Activated CD4-positive, alpha-beta memory T cell treated with anti-CD3 and anti-CD28 coated beads for 36 hours (primary cell): ENCODE results near the gene GIPC1. TPM values are rescaled to one million over a fixed set of nuclear protein-coding genes. Genes with fewer than 3 reads are reported as not detected.
A peak's percentile ranks its signal among the peaks of the same experiment; 100 is the strongest.

ENCODE experiments used
- CTCF ChIA-PET: fragments of 350-600 bp; sonication (Branson Sonifier 250); formaldehyde crosslinking; loops from one replicate; lab custom pipeline; 2021; ENCODE audit warnings: antibody characterized with exemption, inconsistent platforms; lab: Charles Lee
- POLR2A ChIA-PET: fragments of 350-600 bp; sonication (Branson Sonifier 250); formaldehyde crosslinking; loops from one replicate; lab custom pipeline; 2021; ENCODE audit warnings: antibody characterized with exemption; lab: Charles Lee
- DNase-seq: peaks from one replicate; pipeline ENCODE4 v3.0.0-alpha.2; 2020
- H3K27ac Mint-ChIP-seq: one replicate; pipeline ENCODE4 v1.8.0; 2021; ENCODE audit warnings: mixed read lengths
- H3K27me3 Mint-ChIP-seq: one replicate; pipeline ENCODE4 v1.8.0; 2021; ENCODE audit warnings: mixed read lengths
- H3K36me3 Mint-ChIP-seq: one replicate; pipeline ENCODE4 v1.8.0; 2021; ENCODE audit warnings: mixed read lengths
- H3K4me1 Mint-ChIP-seq: one replicate; pipeline ENCODE4 v1.8.0; 2021; ENCODE audit warnings: low read depth, mixed read lengths
- H3K4me3 Mint-ChIP-seq: one replicate; pipeline ENCODE4 v1.8.0; 2021; ENCODE audit warnings: mild to moderate bottlenecking, mixed read lengths
- H3K9me3 Mint-ChIP-seq: one replicate; pipeline ENCODE4 v1.8.0; 2021; ENCODE audit warnings: mixed read lengths
- intact Hi-C: fragments of 100-400 bp; cut with micrococcal nuclease; formaldehyde crosslinking; loops from one replicate; pipeline ENCODE4 v1.15.1; 2023
- total RNA-seq, 2 experiments: library from RNA; stranded (reverse); gene quantifications; one replicate each; pipeline ENCODE4 v1.2.3, GENCODE V29; 2021

GIPC1 gene
- total RNA-seq, 2 experiments from 2014 or later, result 31.5 to 35.2 TPM

- ChIA-PET POLR2A (interaction anchor here (1.0 to 1.2 kb wide), 2 partner anchors 39 to 43 kb away, joined by 3 read pairs; no protein-coding TSS in a partner anchor), CTCF (interaction anchor here (1.0 to 1.7 kb wide), 7 partner anchors 8 to 60 kb away, joined by 3 to 5 read pairs (median 4); partner anchors contain the start of genes DNAJB1 and PKN1)
- H3K27me3 Mint-ChIP-seq, result peaks cover 18% of the 10 kb centered on the region
- H3K36me3 Mint-ChIP-seq, result peaks cover 4% of the 10 kb centered on the region
- peak within 1 kb of the TSS; percentile 23 for H3K4me3 Mint-ChIP-seq
- intact Hi-C loops, result no loop called here
- H3K4me1 Mint-ChIP-seq, result peaks cover 29% of the 10 kb centered on the region
- no peaks in the 10 kb centered on the region for H3K9me3 Mint-ChIP-seq
- no peak within 1 kb of the TSS for H3K27ac Mint-ChIP-seq
- peak; percentile 74 for DNase-seq
These were observed 20.5 kb downstream of the GIPC1 start, which contains the start of gene PTGER1 for GRCh38 chr19:14475251-14476073. PTGER1 (minus strand) TSS chr19:14475354; CDS start chr19:14474320, 1,034 bp downstream.

- Mint-ChIP-seq H3K36me3 (peaks cover 4% of the 10 kb centered on the region), H3K27ac (no peak overlapping the region), H3K4me3 (no peak overlapping the region), H3K9me3 (no peaks in the 10 kb centered on the region), H3K27me3 (peaks cover 18% of the 10 kb centered on the region), H3K4me1 (peaks cover 28% of the 10 kb centered on the region)
- CTCF ChIA-PET, result interaction anchor here (1.0 to 3.6 kb wide), 8 partner anchors 9 to 338 kb away, joined by 3 to 11 read pairs (median 4); partner anchors contain the start of genes ASF1B, DNAJB1 and PKN1
- intact Hi-C loops, result loop anchor here (5.0 kb wide), 1 partner anchor 338 kb away; the partner anchor contains the start of gene ASF1B
- no peak for DNase-seq
- POLR2A ChIA-PET, result interaction anchor here (1.0 to 1.2 kb wide), 2 partner anchors 39 to 42 kb away, joined by 3 read pairs; no protein-coding TSS in a partner anchor
These were observed 21.1 kb downstream of the GIPC1 start for GRCh38 chr19:14474827-14475226.

GRCh38 chr19:14473978-14474578, 21.8 kb downstream of the GIPC1 start:
- ChIA-PET POLR2A (interaction anchor here (1.2 kb wide), 1 partner anchor 38 kb away, joined by 3 read pairs; no protein-coding TSS in a partner anchor), CTCF (interaction anchor here (1.7 to 3.6 kb wide), 3 partner anchors 11 to 337 kb away, joined by 5 to 29 read pairs (median 11); partner anchors contain the start of genes ASF1B and PKN1)

GRCh38 chr19:14473073-14473977, 22.6 kb downstream of the GIPC1 start:
- Mint-ChIP-seq H3K4me3 (no peak overlapping the region), H3K27me3 (peaks cover 18% of the 10 kb centered on the region), H3K9me3 (no peaks in the 10 kb centered on the region), H3K27ac (no peak overlapping the region), H3K4me1 (peaks cover 28% of the 10 kb centered on the region), H3K36me3 (peaks cover 4% of the 10 kb centered on the region)
- DNase-seq, result no peak
- CTCF ChIA-PET, result interaction anchor here (0.5 to 3.6 kb wide), 18 partner anchors 7 to 445 kb away, joined by 3 to 29 read pairs (median 4); partner anchors contain the start of genes ASF1B and PKN1
- POLR2A ChIA-PET, result no interaction called here
- intact Hi-C loops, result loop anchor here (2.0 to 5.0 kb wide), 2 partner anchors 41 to 336 kb away; partner anchors contain the start of genes ASF1B and PKN1

More at GRCh38 chr19:14473978-14474578, 21.8 kb downstream of the GIPC1 start:
- H3K4me1 Mint-ChIP-seq, result peaks cover 28% of the 10 kb centered on the region
- H3K36me3 Mint-ChIP-seq, result peaks cover 6% of the 10 kb centered on the region
- no peak overlapping the region for H3K4me3 Mint-ChIP-seq
- no peak for DNase-seq
- intact Hi-C loops, result loop anchor here (2.0 to 5.0 kb wide), 2 partner anchors 41 to 337 kb away; partner anchors contain the start of genes ASF1B and PKN1
- no peaks in the 10 kb centered on the region for H3K9me3 Mint-ChIP-seq
- no peak overlapping the region for H3K27ac Mint-ChIP-seq
- H3K27me3 Mint-ChIP-seq, result peaks cover 18% of the 10 kb centered on the region

- Mint-ChIP-seq H3K9me3 (no peaks in the 10 kb centered on the region), H3K27ac (no peak overlapping the region)
- POLR2A ChIA-PET, result no interaction called here
These were observed 23.6 kb downstream of the GIPC1 start for GRCh38 chr19:14472202-14472938.

GRCh38 chr19:14471436-14472187, 24.3 kb downstream of the GIPC1 start:
- Mint-ChIP-seq H3K27ac (no peak overlapping the region), H3K4me3 (no peak overlapping the region), H3K27me3 (peaks cover 18% of the 10 kb centered on the region), H3K4me1 (peaks cover 26% of the 10 kb centered on the region), H3K9me3 (no peaks in the 10 kb centered on the region), H3K36me3 (peaks cover 11% of the 10 kb centered on the region)
- POLR2A ChIA-PET, result no interaction called here
- intact Hi-C loops, result loop anchor here (2.0 to 5.0 kb wide), 2 partner anchors 39 to 334 kb away; partner anchors contain the start of genes ASF1B and PKN1
- DNase-seq, result no peak
- CTCF ChIA-PET, result interaction anchor here (0.9 to 3.6 kb wide), 12 partner anchors 9 to 553 kb away, joined by 3 to 29 read pairs (median 4); partner anchors contain the start of genes ASF1B and PKN1

More at GRCh38 chr19:14472202-14472938, 23.6 kb downstream of the GIPC1 start:
- peaks cover 18% of the 10 kb centered on the region for H3K27me3 Mint-ChIP-seq
- peak; percentile 86 for DNase-seq
- CTCF ChIA-PET, result interaction anchor here (0.5 to 3.6 kb wide), 21 partner anchors 8 to 554 kb away, joined by 3 to 29 read pairs (median 4); partner anchors contain the start of genes ASF1B and PKN1
- peaks cover 28% of the 10 kb centered on the region for H3K4me1 Mint-ChIP-seq
- peaks cover 7% of the 10 kb centered on the region for H3K36me3 Mint-ChIP-seq
- no peak overlapping the region for H3K4me3 Mint-ChIP-seq
- intact Hi-C loops, result loop anchor here (2.0 to 5.0 kb wide), 2 partner anchors 40 to 335 kb away; partner anchors contain the start of genes ASF1B and PKN1

- no peak overlapping the region for H3K27ac Mint-ChIP-seq
- peaks cover 16% of the 10 kb centered on the region for H3K27me3 Mint-ChIP-seq
- ChIA-PET CTCF (no interaction called here), POLR2A (no interaction called here)
- H3K4me3 Mint-ChIP-seq, result no peak overlapping the region
- intact Hi-C loops, result loop anchor here (5.0 kb wide), 1 partner anchor 333 kb away; the partner anchor contains the start of gene ASF1B
- H3K9me3 Mint-ChIP-seq, result no peaks in the 10 kb centered on the region
- DNase-seq, result no peak
- H3K36me3 Mint-ChIP-seq, result peaks cover 14% of the 10 kb centered on the region
- peaks cover 15% of the 10 kb centered on the region for H3K4me1 Mint-ChIP-seq
These were observed 25.7 kb downstream of the GIPC1 start for GRCh38 chr19:14470031-14470876.

- ChIA-PET POLR2A (interaction anchor here (1.6 kb wide), 1 partner anchor 12 kb away, joined by 4 read pairs; no protein-coding TSS in a partner anchor), CTCF (interaction anchor here (0.9 to 4.7 kb wide), 2 partner anchors 12 to 331 kb away, joined by 4 to 41 read pairs; partner anchors contain the start of gene ASF1B)
- Mint-ChIP-seq H3K27me3 (peaks cover 1% of the 10 kb centered on the region), H3K4me1 (peaks cover 3% of the 10 kb centered on the region), H3K4me3 (no peak overlapping the region), H3K36me3 (peaks cover 26% of the 10 kb centered on the region), H3K27ac (no peak overlapping the region), H3K9me3 (no peaks in the 10 kb centered on the region)
- DNase-seq, result no peak
- intact Hi-C loops, result no loop called here
These were observed 28.1 kb downstream of the GIPC1 start for GRCh38 chr19:14467816-14468215.

GRCh38 chr19:14467391-14467790, 28.5 kb downstream of the GIPC1 start:
- Mint-ChIP-seq H3K4me1 (no peaks in the 10 kb centered on the region), H3K9me3 (no peaks in the 10 kb centered on the region), H3K27ac (no peak overlapping the region), H3K27me3 (no peaks in the 10 kb centered on the region), H3K4me3 (no peak overlapping the region), H3K36me3 (peaks cover 28% of the 10 kb centered on the region)
- ChIA-PET CTCF (interaction anchor here (1.1 to 4.7 kb wide), 2 partner anchors 12 to 35 kb away, joined by 4 to 41 read pairs; no protein-coding TSS in a partner anchor), POLR2A (interaction anchor here (1.6 kb wide), 1 partner anchor 11 kb away, joined by 4 read pairs; no protein-coding TSS in a partner anchor)
- intact Hi-C loops, result no loop called here
- no peak for DNase-seq
